Suppressor macrophage (primary cell): ENCODE measurements around the gene TEX48.

Source experiments
- DNase-seq, 4 experiments: peaks; one replicate each; pipeline ENCODE4 v3.0.0-alpha.2; 2020 to 2022

Gene TEX48

DNA sequence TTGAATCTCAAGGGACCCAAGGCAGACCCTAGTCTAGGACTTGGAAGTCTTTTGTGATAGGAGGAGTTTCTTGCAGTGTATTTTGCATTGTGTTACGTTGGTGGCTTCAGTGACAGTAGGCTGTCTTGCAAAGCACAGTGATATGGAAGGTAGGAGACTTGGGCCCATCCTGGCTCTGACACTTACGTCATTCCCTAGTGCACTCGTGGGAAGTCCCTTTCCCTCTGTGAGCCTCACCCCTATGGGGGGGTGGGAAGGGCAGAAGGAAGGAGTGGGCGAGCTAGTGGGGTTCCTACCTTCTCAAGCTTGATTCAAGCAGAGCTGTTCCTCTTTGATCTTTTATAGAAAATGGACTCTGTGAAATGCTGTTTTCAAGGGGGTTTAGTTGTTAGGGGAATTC is 15.1 kb downstream of the TEX48 start:
- DNase-seq: peak; percentile 39 to 83 (median 80)

DNA sequence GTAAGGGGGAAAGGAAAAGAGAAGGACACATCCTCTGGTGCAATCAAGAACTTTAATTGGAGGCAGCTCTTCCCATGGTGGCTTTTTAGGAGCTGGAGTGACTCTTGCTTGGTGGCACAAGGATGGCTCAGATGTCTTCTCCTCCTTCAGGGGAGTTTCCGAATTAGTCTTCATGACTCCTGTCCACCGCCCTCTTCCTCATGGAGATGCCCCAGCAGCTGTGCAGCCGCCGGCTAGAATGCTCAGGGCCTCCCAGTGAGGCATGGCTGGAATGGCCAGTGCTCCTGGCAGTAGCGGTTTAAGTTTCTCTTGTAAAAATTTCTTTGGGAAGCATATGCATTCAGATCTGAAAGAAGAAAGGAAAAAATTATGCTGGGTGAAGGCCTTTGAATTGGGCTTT is 15.6 kb downstream of the TEX48 start:
- DNase-seq: peak in 2 of 4 experiments; percentile 18 to 28

DNA sequence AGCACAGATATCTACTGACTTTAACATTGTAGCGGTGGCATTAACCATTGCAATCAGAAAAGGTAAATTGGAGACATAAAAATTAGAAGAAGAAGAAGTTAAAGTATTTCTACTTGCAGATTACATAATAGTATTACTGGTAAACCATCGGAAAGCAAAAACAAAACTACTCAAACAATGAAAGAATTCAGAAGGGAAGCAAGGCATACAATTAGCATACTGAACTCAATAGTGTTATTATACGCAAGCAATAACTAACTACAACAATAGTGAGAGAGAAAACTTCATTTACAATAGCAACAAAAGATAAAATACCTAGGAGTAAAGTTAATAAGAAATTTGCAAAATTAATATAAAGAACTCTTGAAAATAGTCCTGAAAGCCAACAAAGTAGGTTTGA is 17.8 kb downstream of the TEX48 start:
- DNase-seq: no peak

DNA sequence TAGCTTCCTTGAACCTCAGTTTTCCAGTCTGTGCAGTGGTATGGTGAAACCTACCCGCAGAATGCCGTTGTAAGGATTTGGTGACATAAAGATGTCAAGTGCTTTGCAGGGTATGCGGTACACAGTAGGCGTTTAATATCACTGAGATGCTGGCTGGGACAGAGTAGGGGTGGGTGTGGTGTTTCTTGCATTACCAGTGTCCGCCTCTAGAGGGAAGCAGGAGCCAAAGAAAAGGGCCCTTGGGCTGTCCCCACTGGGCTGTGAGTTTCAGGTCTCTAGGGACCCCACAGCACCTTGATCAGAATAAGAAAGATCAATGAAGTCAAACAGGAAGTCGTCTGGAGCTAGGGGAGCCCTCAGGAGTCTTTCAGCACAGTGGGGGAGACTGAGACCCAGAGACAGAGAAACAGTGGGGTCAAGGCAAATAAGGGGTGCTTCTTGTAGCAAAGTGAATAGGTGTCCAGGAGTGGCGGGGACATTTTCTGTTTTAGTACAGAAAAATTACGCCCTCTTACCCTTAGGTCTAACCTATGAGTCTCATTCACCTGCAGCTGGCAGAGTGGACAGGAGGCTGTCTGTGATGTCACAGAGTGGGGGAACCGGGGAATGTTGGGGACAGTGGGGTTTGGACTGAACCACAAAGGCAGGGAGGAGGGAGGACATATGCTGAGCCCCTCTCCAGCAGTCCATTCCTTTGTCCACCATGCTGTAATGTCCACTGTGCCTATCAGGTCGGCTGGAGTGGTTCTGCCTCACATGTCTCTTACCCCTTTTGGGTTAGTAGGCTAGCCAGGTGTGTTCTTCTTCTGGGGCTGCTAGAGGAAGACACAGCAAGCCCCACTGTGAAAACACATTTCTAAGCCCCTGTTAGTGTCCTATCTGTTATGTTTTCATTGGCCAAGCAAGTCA is 19.7 kb downstream of the TEX48 start:
- peak; percentile 61 to 77 (median 76) for DNase-seq

DNA sequence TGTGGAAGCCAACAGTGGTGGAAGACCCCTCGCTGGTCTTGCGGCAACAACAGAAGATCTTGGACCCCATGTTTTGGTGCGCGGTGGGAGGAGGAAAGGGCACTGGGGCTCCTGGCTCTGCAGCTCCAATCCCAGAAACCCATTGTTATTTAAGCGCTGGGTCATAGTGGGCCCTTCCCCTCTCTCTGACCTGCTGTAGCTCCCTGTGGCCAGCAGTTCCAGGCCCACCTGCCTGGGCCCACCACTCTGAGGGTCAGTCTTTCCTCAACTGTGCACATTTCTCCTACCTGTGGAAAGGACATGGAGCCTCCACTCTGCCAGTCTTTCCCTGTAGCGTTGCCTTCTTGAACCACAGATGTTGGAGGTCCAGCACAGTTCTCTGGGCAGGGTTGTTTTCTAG is 24.3 kb downstream of the TEX48 start, which contains the start of gene TEX53:
Gene TEX53, minus strand, starts transcription at position 101 of the 400 bp plus-strand sequence. Its CDS starts 31 bp downstream, at position 70.
- DNase-seq: no peak

DNA sequence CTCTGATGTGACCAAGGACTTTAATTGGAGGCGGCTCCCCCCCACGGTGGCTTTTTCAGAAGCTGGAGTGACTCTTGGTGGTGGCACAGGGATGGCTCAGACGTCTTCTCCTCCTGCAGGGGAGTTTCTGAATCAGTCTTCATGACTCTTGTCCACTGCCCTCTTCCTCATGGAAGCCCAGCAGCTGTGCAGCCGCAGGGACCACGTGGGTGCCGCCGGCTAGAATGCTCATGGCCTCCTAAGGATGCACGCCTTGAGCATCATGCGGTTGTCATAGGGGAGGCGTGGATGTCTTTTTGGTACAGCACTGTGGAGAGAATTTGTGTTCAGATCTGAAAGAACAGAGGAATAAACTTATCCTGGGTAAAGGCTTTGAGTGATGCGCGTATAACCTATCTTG is 25.7 kb downstream of the TEX48 start:
- peak in 3 of 4 experiments; percentile 6 to 16 (median 14) for DNase-seq

DNA sequence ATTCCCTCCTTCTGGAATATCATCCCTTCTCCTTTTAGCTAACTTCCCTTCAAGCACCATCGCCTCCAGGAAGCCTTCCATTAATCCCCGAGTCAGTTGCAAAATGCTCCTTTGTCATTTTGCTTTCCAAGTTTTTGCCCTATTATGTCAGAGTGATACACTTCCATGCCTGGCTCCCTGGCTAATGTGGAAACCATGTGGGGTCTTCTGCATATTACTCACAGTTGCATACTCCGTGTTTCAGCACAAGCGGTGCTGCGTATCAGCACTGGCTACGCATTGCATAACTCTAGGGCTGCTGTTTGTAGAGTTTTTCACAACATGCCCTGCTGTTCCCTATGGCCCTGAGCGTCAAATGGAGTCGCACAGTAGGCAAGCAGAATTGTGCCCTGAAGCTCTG is 26.3 kb downstream of the TEX48 start:
- peak; percentile 53 to 82 (median 71) for DNase-seq

DNA sequence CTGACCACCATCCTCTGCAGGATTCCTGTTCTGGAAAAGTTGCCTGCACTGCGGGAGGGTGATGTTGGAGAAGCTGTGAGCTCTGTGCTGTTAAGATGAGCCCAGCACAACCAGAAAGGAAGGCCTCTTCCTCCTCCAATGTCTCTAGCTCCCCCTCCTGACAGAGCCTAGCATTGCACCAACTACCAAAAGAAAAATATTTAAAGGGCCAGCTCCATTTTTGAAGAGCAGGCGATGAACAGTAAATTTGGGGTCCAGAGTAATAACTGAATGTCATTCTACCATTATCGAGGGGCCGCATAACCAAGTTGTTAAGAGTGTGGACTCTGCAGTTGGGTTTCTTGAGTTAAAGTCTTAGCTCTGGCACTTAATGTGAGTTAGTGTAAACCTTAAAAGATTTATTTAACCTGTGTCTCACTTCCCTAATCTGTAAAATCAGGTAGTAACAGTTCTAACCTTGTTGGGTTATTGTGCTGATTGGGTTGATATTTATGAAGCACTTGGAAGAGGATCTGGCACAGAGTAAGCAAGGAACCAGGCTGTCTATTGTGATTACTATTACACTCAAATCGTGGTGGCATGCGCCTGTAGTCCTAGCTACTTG is 28.3 kb downstream of the TEX48 start:
- peak; percentile 84 to 94 (median 89) for DNase-seq

DNA sequence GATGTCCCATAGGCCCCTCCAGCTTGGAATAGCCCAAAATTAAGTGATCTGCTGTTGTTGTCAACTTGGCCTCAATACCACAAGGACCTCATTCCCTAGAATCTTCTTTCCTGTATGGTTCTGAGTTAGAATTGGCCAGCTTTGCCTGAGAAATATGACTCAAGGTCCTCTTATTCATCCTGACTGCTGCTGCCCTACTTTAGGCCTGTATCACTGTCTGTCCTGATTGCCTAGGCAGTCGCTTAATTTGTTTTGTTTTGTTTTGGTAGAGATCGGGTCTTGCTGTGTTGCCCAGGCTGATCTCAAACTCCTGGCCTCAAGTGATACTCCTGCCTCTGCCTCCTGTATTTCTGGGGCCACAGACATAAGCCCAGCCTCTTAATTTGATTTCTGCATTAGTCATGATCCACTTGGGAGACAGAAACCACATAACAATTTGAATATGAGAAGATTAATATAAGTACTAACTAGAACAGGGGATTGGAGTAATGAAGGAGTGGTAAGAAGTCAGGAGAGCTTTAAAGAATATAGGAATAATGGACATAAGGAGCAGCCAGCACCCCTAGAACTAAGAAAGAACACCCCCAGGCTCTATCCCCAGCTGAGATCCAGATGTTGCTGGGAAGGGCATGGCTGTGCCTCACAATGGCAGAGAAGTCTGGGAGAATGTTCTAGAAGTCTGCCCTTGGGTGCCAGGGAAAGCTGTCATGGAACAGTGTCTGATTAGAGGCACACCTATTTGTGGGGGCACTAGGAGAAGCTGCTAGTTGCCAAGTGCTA is 29.0 kb downstream of the TEX48 start:
- DNase-seq: no peak

DNA sequence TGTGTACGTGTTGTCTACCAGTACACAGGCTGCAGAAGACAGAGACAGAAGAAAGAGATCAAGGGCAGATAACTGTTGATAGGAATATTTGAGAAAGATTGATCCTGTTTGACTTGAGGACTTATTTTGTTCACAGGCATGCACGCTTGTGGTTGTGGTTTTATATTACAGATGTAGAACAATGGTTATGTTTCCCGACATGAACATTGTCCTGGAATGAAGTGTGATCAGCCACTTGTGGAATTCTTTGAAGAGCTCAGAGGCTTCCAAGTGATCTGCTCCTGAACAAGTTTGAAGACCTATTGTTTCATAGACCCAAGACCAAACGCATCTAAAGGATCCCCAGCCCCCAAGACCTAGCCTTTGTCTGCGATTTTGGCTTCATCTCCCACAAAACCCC is 38.1 kb downstream of the TEX48 start:
- no peak for DNase-seq

DNA sequence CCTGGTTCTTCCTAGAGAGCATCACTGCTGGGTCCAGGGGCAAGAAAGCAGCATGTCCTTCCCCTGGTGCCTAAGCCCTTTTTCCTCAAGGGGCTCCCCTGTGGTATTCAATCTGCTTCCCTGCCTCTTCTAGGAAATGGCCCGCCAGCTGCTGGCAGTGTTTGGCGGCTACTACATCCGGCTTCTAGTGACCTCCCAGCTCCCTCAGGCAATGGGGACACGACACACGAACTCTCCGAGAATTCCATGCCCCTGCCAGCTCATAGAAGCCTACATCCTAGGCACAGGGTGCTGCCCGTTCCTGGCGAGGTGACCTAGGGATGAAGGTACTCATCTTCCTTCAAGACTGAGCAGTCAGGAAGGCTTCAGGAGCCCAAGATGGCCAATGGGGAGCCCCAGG is 39.0 kb downstream of the TEX48 start:
- DNase-seq: no peak

DNA sequence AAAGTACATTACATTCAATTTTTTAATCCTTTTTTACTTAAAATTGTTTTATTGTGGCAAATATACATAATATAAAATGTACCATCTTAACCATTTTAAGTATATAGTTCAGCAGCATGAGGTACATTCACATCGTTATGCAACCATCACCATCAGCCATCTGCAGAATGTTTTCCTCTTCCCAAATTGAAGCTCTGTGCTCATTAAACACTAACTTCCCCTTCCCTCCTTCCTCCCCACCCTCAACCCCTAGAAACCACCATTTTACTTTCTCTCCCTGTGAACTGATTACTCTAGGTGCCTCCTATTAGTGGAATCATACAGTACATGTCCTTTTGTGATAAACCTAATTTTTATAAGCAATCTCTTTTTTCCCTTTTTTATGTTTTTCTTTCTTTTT is 40.0 kb downstream of the TEX48 start:
- peak; percentile 35 to 70 (median 52) for DNase-seq

DNA sequence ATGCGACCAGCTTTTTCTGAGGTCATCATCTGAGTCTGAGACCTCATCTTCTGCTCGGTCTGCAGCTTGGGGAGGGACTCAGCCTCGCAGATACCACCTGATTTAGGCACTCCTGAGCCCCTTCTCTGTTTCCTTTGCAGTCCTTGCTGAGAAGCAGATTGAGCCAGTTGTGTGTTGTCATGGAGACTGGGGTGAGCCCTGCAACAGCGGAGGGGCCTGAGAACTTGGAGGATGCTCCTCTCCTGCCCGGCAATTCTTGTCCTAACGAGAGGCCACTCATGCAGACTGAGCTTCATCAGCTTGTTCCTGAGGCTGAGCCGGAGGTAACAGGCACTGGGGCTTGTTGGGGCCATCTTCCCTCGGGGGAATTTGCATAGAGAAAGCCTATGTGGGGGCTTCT is 43.6 kb downstream of the TEX48 start:
- DNase-seq: no peak

DNA sequence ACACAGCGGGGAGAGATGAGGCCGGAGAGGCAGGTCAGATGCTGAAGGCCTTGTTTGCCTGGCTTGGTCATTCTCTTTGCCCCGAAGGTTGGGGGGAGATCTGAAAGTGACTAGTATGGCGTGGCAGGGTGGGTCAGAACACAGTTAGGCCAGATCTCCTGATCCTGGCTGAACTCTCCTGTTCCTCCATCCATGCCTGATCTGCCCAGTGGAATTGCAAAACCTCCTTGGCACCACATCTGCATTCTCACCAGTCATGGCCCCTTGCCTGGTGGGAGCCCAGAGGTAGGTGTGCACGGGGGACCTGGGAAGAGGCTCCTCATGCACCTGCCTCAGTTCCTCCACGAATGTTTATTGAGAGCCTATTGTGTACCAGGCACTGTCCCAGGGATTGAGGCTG is 47.6 kb downstream of the TEX48 start:
- DNase-seq: no peak

DNA sequence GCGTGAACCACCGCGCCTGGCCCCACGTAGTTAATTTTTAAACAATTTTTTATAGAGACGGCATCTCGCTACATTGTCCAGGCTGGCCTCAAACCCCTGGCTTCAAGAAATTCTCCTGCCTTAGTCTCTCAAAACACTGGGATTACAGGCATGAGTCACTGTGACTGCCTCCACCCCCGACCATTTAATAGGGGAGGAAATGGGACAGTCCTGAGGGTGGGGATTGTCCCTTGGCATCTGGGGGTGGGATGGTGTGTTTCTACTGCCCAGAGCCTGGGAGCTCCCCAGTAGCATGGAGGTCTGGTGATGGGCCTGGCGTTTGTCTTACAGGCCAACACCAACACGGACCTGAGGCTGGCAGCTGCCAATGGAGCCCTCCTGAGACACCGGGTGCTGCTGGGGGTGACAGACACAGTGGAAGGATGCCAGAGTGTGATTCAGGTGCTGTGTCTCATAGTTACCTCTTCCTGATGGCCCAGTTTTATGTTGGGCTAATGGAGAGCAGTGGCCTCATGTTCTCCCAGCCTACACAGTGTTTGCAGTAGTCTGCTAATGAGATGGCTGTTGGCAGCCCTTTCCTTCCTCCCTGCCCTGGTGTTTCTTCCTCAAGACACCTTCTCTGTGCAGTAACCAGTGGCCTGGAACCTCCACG is 48.4 kb downstream of the TEX48 start:
- DNase-seq: no peak

DNA sequence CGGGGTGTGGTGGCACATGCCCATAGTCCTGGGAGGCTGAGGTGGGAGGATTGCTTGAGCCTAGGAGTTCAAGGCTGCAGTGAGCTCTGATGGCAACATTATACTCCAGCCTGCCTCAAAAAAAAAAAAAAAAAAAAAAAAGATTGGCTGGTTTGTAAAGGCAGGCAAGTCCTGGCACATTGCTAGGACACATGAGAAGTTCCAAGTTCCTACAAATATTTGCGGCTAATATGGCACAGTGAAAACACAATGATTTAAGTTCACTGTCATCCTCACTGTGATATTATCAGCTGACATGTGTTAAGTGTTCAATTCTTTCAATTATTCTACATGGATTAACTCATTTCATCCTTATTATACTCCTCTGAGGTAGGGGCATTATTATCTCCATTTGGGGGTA is 50.8 kb downstream of the TEX48 start:
- no peak for DNase-seq

DNA sequence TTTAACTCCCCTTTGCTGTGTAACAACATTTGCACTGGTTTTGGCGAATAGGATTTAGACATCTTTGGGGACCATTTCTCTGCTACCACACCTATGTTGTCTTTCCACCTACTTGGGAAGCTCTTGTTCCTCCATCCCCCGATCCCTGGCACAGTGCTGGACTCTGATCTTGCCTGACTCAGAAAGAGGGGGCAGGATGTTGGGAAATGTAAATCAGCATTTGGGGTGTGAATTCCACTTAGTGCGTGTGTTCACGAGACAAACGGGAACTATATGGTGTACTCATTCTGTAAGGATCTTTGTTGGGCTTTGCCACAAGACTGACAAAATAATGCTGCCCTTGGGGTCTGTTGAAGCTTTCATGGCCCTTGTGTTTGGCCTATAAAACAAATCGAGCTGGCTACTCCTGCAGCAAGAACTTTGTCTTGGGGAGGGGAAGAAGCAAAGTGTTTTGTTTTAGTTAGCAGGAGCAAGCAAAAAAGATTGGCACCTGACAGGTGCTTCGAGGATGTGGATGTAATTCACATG is 52.4 kb downstream of the TEX48 start:
- DNase-seq: no peak

DNA sequence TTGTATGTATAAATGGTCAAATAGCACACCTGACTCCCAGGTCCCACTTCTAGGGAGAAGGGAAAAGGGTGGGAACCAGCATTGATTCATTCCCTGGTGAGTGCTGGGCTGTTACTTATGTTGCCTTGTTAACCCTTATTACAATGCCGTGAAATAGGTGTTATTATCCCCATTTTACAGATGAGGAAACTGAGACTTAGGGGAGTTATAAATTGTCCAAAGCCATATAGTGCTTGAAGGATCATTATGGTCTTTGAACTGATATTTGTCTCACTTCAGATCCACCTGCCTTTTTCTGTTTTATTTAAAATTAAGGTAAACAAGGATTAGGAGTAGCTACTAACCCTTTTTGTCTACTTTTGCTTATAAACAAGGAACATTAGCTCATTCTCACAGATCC is 54.4 kb downstream of the TEX48 start:
- no peak for DNase-seq

DNA sequence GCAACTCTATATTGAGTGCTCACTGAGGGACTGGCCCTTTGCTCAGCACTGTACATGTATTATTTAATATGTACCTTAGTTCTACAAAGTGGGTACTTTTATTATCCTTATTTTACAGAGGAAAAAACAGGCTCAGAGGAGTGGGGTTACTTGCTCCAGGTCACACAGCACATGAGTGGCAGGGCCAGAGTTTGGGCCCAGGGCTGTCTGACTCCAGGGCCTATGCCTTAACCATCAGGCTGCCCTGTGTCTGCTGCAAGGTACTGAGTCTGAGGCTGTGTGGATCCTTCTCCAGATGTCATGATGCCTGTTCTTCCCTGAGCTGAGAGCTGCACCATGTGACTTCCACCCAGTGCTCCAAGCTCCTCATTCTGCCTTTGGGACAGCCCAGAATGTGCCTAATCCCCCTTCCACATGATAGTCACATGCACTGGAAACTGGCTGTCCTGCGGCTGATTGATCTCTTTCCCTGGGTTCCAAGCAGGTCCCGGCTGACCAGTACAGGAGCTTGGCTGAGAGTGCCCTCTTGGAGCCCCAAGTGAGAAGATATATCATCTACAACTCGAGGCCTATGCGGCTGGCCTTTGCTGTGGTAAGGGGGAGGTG is 55.5 kb downstream of the TEX48 start:
- DNase-seq: no peak

DNA sequence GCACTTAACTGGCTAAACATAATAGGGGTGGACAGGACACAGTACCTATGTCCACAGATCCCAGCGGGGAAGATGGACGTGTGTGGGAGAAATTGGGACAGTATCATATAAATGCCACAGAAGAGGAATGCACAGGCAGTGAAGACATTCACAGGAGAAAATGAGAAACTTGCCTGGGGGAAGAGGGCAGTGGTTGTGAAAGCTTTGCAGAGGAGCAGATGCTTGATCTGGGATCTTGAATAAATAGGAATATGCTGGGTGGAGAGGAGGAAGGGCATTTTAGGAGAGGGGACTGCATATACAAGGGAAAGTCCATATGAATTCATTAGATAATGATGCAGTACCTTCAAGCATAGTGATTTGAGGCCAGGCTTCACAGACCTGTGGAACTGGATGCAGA is 57.3 kb downstream of the TEX48 start:
- no peak for DNase-seq

DNA sequence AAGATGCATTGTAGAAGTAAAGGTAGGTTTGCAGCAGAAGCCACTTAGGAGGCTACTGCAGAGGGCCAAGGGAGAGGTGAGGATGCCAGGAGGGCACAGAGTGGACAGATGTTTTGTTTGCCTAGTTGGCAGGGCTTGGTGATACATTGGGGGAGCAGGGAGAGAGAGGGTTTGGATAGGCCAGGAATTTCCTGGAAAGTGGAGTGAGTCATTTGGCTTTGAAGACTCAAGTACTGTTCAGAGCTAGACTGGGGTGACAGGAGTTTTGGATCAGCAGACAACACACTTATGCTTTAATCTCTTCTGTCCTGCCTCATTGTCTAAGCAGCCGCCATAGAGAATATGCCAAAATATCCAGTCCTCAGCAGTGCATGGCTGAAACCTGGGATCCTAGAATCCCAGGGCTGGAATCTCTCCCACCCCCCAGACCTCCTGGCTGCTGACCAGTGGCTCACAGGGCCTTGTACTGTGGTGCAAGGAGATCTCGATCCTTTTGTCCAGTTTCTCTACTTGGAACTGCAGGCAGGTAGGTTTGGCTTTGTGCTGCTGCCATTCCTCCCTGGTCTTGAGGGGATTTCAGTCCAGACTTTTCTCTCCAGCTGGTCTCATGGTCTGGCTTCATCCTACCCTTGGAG is 59.9 kb downstream of the TEX48 start:
- DNase-seq: no peak

DNA sequence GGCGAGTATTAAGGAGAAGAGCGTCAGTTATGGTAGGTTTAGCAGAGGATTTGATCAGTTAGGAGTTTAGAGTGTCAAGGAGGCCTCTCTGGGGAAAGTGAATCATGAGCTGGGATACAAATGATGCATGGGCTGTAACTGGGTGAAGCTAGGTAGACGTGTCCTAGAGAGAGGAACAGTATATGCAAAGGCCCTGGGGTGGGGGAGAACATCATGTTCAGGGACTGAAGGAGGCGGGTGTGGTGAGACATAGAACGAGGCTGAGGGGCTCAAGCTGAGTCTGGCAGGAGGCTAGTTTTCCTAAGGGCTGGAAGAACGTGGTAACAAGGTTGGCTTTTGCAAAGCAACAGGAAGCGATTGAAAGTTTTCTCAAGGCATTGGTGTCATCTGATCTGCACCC is 60.4 kb downstream of the TEX48 start:
- no peak for DNase-seq
